D341Med (cell line): ENCODE data around the gene CDRT4.

Source experiments
- DNase-seq: peaks from one replicate; pipeline ENCODE4 v3.0.0; 2012; ENCODE audit warnings: low spot score

The CDRT4 gene

GRCh38 chr17:15431766-15432165, 35.7 kb downstream of the CDRT4 start:
- DNase-seq, result no peak

DNA sequence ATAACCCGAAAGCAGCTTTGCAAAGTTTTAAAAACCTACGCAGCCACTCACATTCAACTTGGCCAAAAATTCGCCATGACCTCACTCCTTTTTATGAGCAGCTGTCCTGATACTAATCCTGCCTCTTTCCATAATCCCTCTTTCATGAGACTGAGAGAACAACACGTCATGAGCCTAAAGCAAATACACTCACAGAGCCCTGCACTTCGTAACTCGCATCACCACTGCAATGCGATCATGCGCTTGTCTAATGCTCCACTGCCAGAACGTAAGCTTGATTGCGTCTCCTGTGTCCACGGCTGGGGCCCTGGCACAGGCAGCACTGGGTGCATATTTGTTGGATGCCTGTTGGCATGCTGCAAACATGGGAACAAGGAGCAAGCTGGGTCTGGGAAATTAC, 36.2 kb downstream of the CDRT4 start:
- no peak for DNase-seq

GRCh38 chr17:15424521-15424920, 42.9 kb downstream of the CDRT4 start:
- no peak for DNase-seq

- DNase-seq, result no peak
These were observed 44.9 kb downstream of the CDRT4 start for GRCh38 chr17:15422392-15422965.

DNA sequence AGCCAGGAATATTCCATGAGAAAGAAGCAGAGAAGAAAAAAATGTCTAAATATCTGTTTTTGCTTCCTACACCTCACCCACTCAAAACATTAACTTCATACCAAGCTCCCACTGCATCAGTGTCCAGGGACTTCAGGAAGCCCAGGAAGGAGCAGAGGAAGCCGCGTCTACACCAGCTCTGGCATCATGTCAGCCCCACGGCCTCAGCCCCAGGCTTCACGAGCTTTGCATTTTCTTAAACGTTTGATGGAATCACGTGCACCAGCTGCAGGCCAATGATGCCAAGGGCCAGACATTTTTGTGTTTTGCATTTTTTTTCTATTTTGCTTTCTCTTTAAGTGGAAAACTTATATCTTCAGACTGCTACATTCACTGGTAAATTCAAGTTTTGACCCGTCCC, 48.6 kb downstream of the CDRT4 start:
- no peak for DNase-seq

DNA sequence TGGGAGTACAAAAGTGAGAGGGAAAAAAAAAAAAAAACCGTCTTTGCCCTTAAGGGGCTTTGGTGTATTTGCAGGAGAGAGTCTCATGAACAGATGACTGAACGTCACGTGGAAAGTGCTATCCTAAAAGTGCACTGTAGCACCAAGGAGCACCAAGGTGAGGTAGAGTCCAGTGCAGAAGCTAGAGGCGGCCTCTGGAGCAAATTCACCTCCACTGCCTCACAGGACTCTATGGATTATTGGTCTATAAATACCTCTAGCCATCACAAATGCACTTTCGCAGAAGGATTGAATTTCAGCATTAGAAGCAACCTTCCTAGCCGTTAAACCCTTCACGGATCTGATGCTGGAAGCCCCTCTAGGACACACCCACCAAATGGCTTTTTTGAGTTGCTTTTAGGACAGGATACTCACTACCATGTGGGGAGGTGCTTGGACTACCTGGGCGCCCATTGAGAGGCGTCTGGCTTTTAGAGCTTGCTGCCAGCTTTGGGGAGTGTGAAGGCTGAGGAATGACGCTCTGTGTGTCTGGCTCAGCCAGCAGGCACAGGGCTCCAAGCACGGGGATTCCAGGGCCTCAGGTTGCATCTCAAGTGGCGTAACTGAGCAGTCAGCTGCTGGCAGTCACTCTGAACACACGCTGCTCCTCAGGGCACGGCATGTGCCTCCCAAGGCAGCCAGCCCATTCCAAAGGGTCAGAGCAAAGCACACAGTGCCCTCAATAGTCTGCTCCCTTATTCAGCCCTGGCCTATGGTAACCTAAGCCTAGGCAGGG, 52.7 kb downstream of the CDRT4 start:
- no peak for DNase-seq

DNA sequence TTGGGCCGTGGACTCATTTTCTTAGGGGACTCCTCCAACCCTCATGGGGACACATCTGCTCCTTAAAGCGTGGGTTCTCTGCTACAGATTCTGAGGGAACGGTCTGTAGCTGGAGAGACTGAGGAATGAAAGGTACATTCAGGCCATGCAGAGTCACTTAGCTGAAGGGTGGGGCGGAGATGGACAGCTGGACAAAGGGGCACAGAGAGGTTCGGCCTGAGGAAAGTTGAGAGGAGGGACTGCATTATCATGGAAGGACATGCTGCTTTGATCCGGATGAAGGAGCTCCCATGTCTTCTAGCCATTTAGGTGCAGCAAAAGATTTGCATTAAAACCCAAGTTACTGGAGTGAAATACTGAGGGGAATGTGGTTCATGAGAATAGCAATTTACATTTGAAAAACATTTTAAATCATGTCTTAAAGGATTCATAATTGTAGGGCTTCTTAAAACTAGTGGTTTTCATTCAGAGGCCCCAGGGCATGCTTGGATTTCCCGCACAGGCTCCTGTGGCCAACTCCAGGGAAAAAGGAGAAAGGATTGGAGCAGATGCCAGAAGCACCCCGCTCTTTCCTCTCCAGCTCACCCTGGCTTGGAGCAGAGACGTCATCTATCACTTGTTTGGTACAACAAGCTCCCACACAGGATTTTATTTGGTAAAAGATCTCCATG, 54.2 kb downstream of the CDRT4 start:
- DNase-seq, result no peak

GRCh38 chr17:15412606-15413005, 54.8 kb downstream of the CDRT4 start:
- DNase-seq, result no peak

GRCh38 chr17:15411384-15412198, 55.8 kb downstream of the CDRT4 start:
- no peak for DNase-seq

DNA sequence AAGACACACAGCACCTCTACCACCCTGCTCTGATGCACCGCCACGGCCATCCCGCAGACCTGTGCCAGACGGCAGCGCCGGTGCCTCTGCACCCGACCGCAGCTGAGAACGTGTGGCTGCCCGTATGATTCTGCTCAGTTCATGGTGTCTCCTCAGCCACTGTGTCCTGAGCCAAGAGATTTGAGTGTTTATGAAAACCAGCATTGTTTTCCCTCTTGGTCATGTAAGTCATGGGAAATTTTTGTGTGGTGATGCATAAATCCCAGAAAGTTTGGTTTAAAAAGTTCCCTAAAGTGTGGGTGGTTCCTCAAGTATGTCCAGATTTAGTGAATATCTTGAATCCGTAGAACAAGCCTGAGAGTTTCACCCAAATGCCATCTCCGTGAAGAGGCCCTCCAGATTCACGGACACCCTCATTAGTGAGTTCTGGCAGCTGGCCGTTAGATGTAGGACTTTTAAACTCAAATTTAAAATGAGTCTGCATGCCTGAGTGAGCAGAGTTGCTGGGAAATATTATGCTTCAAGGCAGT, 57.6 kb downstream of the CDRT4 start:
- no peak for DNase-seq

- no peak for DNase-seq
These were observed 58.6 kb downstream of the CDRT4 start for GRCh38 chr17:15408803-15409202.

DNA sequence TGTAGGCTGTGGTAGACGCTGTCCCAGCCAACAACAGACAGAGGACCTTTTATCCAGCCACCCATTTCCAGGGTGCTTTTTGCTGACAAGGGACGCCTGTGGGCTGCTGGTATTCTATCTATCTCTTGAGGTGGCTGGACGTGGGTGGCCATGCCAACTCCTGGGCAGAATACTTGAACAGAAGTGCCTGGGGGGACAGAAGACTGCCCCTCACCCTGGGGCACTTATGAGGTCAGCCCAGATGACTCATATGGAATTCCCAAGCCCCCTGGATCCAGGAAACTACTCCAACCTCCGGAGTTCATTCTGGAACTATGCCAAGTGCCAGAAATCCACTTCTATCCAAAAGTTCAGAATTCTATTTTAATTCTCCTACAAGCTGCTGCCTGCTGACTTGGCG, 61.3 kb downstream of the CDRT4 start:
- no peak for DNase-seq

DNA sequence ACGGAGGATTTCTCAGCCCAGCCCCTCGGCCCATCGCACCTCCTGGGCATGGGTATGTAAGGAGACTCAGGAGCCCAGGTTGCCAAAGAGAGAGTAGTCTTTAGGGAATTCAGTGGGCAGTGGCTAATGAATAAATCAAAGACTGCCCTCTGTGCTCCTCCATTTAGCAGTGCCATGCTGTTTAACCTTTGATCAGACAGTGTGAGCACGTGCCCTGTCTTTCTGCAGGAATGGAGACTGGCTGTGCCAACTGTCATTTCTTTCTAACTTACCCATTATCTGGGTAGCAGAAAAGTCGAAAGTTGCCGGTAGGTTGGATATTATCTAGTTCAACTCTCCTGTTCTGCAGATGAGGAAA, 62.4 kb downstream of the CDRT4 start:
- DNase-seq, result no peak

DNA sequence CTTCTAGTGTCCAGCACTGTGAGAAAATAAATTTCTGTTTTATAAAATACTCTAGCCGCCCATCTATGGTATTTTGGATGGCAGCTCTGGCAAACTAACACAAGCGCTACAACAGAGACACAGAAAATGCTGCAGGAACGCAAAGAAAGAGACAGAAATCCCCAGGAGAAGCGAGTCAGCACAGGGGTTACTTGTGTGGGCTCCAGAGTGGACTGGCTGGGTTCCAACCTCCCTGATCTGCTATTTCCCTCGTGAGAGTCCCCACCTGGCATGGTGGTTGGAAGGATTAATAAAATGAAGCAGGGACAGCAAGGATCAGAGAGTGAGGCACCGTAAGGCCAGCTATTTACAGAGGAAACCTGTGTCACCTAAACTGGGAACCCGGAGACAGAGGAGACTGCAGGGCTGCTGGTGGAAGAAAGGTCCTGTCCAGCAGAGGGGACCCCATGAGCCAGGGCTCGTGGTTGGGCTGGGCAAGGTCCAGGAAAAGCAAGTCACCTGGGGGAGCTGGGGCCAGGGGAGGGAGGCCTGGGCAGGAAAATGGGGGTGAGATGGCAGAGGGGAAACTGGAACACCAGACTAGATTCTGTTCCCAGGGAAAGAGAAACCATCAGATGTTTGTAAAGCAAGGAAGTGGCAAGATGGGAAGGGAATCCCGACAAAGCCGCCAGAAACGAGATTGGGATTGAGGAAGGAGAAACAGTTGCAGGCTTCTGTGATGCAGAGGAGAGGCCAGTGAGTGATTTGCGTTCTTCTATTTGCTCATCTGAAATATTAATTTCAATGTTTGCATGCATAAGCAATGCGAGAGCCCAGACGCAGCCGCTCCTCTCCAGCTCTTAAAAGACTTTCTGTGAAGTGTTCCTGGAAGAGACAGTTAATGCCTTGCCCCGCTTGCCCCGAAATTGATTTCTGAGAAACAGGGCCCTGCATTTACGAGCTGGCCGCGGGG, 63.0 kb downstream of the CDRT4 start:
- DNase-seq, result no peak

DNA sequence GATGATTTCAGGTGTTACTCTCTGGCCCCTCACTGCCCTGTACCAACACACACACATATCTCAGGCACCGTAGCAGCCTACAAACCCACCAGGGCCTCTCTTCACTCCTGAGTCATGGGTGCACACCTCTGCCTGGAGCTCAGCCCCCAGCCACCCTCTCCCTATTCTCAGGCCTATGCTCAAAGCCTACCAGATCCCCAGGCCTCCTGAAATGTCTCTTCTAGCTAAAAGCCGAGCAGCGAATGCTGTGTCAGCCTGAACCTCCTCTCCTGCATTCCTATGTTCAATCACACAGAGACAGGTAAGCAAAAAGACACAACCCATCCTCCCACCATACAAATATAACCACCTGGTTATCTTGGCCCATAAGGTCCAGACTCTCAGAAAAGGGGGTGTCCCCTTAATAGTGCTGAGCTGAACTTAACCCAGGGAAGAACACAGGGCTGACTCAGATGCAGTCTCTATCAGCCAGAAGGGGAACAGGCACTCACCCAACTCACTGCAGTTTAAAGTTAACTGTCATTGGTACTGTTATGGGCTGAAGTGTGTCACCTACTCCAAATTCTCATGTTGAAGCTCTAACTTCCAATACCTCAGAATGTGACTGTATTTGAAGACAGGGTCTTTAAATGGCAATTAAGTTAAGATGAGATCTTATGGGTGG, 64.0 kb downstream of the CDRT4 start:
- no peak for DNase-seq

- DNase-seq, result no peak
These were observed 68.0 kb downstream of the CDRT4 start for GRCh38 chr17:15399443-15399842.

GRCh38 chr17:15398736-15399331, 68.6 kb downstream of the CDRT4 start:
- no peak for DNase-seq

GRCh38 chr17:15398291-15398690, 69.1 kb downstream of the CDRT4 start:
- DNase-seq, result no peak

- no peak for DNase-seq
These were observed 69.8 kb downstream of the CDRT4 start for GRCh38 chr17:15397620-15398019.

DNA sequence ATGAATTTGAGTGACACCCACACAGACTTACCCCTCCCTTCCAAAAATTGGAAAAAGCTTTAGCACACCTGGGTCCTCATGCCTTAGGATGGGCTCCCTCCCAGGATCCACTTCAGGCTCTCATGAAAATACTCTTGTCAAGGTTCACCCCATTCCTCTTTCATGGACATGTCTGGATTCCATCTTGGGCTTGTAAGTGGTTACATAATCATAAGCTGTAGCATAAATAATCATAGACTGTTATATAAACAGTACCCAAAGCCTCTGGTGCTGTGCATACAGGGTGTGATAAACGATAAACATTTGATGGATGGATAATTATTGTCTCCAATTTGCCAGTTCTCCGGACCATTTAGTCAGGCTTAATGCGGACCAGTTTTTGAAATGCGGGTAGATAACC, 72.3 kb downstream of the CDRT4 start:
- no peak for DNase-seq
